ENCODE data around the gene ASIC3.

Gene ASIC3

GRCh38 chr7:151017370-151017952 lies 30.9 kb upstream of the ASIC3 start:
- POLR2A ChIA-PET = no interaction called here
- DNase-seq (ENCODE audit: extremely low spot score) = no peak
- CTCF ChIA-PET = interaction anchor here (0.9 to 7.9 kb wide), 18 partner anchors 8 to 614 kb away, joined by 3 to 84 read pairs (median 6); partner anchors contain the start of genes ABCB8 and NOS3
- TF ChIP-seq CTCF (IDR thresholded peaks at IDR 0.05; ENCODE audit: control extremely low read depth, extremely low read depth, low read depth, missing control alignments) = no peak

- POLR2A ChIA-PET = interaction anchor here (0.5 kb wide), 1 partner anchor 19 kb away, joined by 3 read pairs; no protein-coding TSS in a partner anchor
- TF ChIP-seq CTCF (IDR thresholded peaks at IDR 0.05; ENCODE audit: control extremely low read depth, extremely low read depth, low read depth, missing control alignments) = peak; percentile 95
- CTCF ChIA-PET = interaction anchor here (0.7 to 7.9 kb wide), 31 partner anchors 9 to 613 kb away, joined by 3 to 84 read pairs (median 4); partner anchors contain the start of genes ABCB8, NOS3 and TMUB1
- DNase-seq (ENCODE audit: extremely low spot score) = peak; percentile 83
Observed at GRCh38 chr7:151017953-151018420, 30.3 kb upstream of the ASIC3 start.

GRCh38 chr7:151018421-151019129 lies 29.8 kb upstream of the ASIC3 start:
- TF ChIP-seq CTCF (IDR thresholded peaks at IDR 0.05; ENCODE audit: control extremely low read depth, extremely low read depth, low read depth, missing control alignments) = no peak
- ChIA-PET CTCF (interaction anchor here (0.7 to 7.9 kb wide), 34 partner anchors 10 to 612 kb away, joined by 3 to 84 read pairs (median 4); partner anchors contain the start of genes ABCB8, NOS3 and TMUB1), POLR2A (interaction anchor here (0.5 kb wide), 1 partner anchor 19 kb away, joined by 3 read pairs; no protein-coding TSS in a partner anchor)
- no peak for DNase-seq (ENCODE audit: extremely low spot score)

- POLR2A ChIA-PET = no interaction called here
Observed at GRCh38 chr7:151019130-151019447, 29.2 kb upstream of the ASIC3 start.

GRCh38 chr7:151020231-151020630 lies 28.1 kb upstream of the ASIC3 start:
- no peak for DNase-seq (ENCODE audit: extremely low spot score)
- ChIA-PET POLR2A (no interaction called here), CTCF (interaction anchor here (1.3 to 7.9 kb wide), 7 partner anchors 8 to 121 kb away, joined by 3 to 84 read pairs (median 10); partner anchors contain the start of gene ABCB8)
- no peak for TF ChIP-seq CTCF (IDR thresholded peaks at IDR 0.05; ENCODE audit: control extremely low read depth, extremely low read depth, low read depth, missing control alignments)

More at GRCh38 chr7:151019130-151019447, 29.2 kb upstream of the ASIC3 start:
- no peak for DNase-seq (ENCODE audit: extremely low spot score)
- CTCF ChIA-PET = interaction anchor here (0.7 to 7.9 kb wide), 22 partner anchors 10 to 240 kb away, joined by 3 to 84 read pairs (median 5); partner anchors contain the start of genes ABCB8, NOS3 and TMUB1
- no peak for TF ChIP-seq CTCF (IDR thresholded peaks at IDR 0.05; ENCODE audit: control extremely low read depth, extremely low read depth, low read depth, missing control alignments)

GRCh38 chr7:151023232-151023631 lies 25.1 kb upstream of the ASIC3 start:
- CTCF ChIA-PET = interaction anchor here (0.7 to 7.9 kb wide), 3 partner anchors 9 to 82 kb away, joined by 3 to 84 read pairs (median 3); no protein-coding TSS in a partner anchor
- DNase-seq (ENCODE audit: extremely low spot score) = no peak
- TF ChIP-seq CTCF (IDR thresholded peaks at IDR 0.05; ENCODE audit: control extremely low read depth, extremely low read depth, low read depth, missing control alignments) = no peak
- POLR2A ChIA-PET = no interaction called here

Measured in GM10248 (cell line).